GM23338 (cell line): ENCODE data around the gene LEMD1. TPM values are rescaled to one million over a fixed set of nuclear protein-coding genes. Genes with fewer than 3 reads are reported as not detected.

ENCODE experiments used
- ATAC-seq: fragments of 200-7000 bp; cut with Tn5 transposase; 3 replicates; pipeline ENCODE4 v1.9.1; 2020
- DNase-seq: peaks from one replicate; pipeline ENCODE4 v3.0.0-alpha.2; 2015; ENCODE audit warnings: low spot score
- H2AFZ ChIP-seq: fragments of 200-600 bp; sonication (generic); 2 replicates; pipeline ENCODE4 v1.8.0; 2016; ENCODE audit warnings: antibody characterized with exemption, mild to moderate bottlenecking, moderate library complexity
- H3F3A ChIP-seq: fragments of 200-600 bp; sonication (generic); replicated peaks from 2 replicates; pipeline ENCODE4 v1.8.0; 2017; ENCODE audit warnings: antibody characterized with exemption, mixed run types, low read depth
- H3K27ac ChIP-seq: fragments of 200-600 bp; sonication (generic); 2 replicates; pipeline ENCODE4 v1.6.1; 2016; ENCODE audit warnings: low read depth
- H3K27me3 ChIP-seq: fragments of 200-600 bp; sonication (generic); 2 replicates; pipeline ENCODE4 v1.8.0; 2016; ENCODE audit warnings: mild to moderate bottlenecking, mixed run types, moderate library complexity; ENCODE audit not compliant: insufficient read depth
- H3K36me3 ChIP-seq: fragments of 200-600 bp; sonication (generic); 2 replicates; pipeline ENCODE4 v1.8.0; 2016; ENCODE audit warnings: mild to moderate bottlenecking; ENCODE audit not compliant: insufficient read depth
- H3K4me1 ChIP-seq: fragments of 200-600 bp; sonication (generic); 2 replicates; pipeline ENCODE4 v1.8.0; 2016; ENCODE audit warnings: mild to moderate bottlenecking, moderate library complexity; ENCODE audit not compliant: insufficient read depth
- H3K4me2 ChIP-seq: fragments of 200-600 bp; sonication (generic); 2 replicates; pipeline ENCODE4 v1.7.1; 2017; ENCODE audit warnings: mixed run types
- H3K4me3 ChIP-seq: fragments of 200-600 bp; sonication (generic); 2 replicates; pipeline ENCODE4 v1.6.1; 2016; ENCODE audit warnings: mixed run types
- H3K79me2 ChIP-seq: fragments of 200-600 bp; sonication (generic); replicated peaks from 2 replicates; pipeline ENCODE4 v1.8.0; 2017; ENCODE audit warnings: mild to moderate bottlenecking; ENCODE audit not compliant: insufficient read depth
- H3K9me2 ChIP-seq: fragments of 200-600 bp; sonication (generic); 2 replicates; pipeline ENCODE4 v1.8.0; 2017; ENCODE audit not compliant: insufficient read depth
- H4K20me1 ChIP-seq: fragments of 200-600 bp; sonication (generic); replicated peaks from 2 replicates; pipeline ENCODE4 v1.8.0; 2017; ENCODE audit warnings: mild to moderate bottlenecking; ENCODE audit not compliant: insufficient read depth
- H3K27ac Mint-ChIP-seq: 2 replicates; pipeline ENCODE4 v1.8.0; 2020; ENCODE audit warnings: inconsistent platforms, mild to moderate bottlenecking, moderate library complexity, mixed read lengths
- H3K27me3 Mint-ChIP-seq: 3 replicates; pipeline ENCODE4 v1.8.0; 2022; ENCODE audit warnings: low read depth, mild to moderate bottlenecking, moderate library complexity, mixed read lengths, inconsistent platforms; ENCODE audit not compliant: insufficient read depth, poor library complexity
- H3K36me3 Mint-ChIP-seq: 3 replicates; pipeline ENCODE4 v1.8.0; 2021; ENCODE audit warnings: low read depth, mild to moderate bottlenecking, inconsistent platforms, moderate library complexity, mixed read lengths
- H3K4me1 Mint-ChIP-seq: 3 replicates; pipeline ENCODE4 v1.8.0; 2020; ENCODE audit warnings: mild to moderate bottlenecking, inconsistent platforms, mixed read lengths
- H3K4me3 Mint-ChIP-seq: 3 replicates; pipeline ENCODE4 v1.8.0; 2021; ENCODE audit warnings: moderate library complexity, mild to moderate bottlenecking, inconsistent platforms, mixed read lengths
- H3K9me3 Mint-ChIP-seq: 3 replicates; pipeline ENCODE4 v1.8.0; 2020; ENCODE audit warnings: moderate library complexity, mild to moderate bottlenecking, inconsistent platforms, mixed read lengths
- CREB1 ChIP-seq: fragments of 250-450 bp; sonication (Bioruptor Pico); IDR thresholded peaks from 2 replicates; pipeline ENCODE4 v1.5.0; 2020; ENCODE audit warnings: low read depth, mild to moderate bottlenecking, moderate library complexity
- CTCF ChIP-seq, 2 experiments: fragments of 200-600 bp in 1 of 2; sonication (generic) in 1 of 2; conservative IDR thresholded peaks; 2 replicates each; pipeline versions ENCODE4 v1.5.1 to v1.6.1; 2016 to 2017; ENCODE audit warnings: antibody characterized with exemption in 2 of 2, low read depth in 2 of 2, mild to moderate bottlenecking in 2 of 2, moderate library complexity in 1 of 2
- EZH2 ChIP-seq: fragments of 200-600 bp; sonication (generic); IDR thresholded peaks from one replicate; pipeline ENCODE4 v1.8.0; 2017; ENCODE audit warnings: antibody characterized with exemption, mild to moderate bottlenecking, low read depth; ENCODE audit not compliant: unreplicated experiment
- JUNB ChIP-seq: IDR thresholded peaks from one replicate; pipeline ENCODE4 v1.6.1; 2016; ENCODE audit warnings: antibody characterized with exemption; ENCODE audit not compliant: unreplicated experiment
- POLR2AphosphoS5 ChIP-seq: IDR thresholded peaks from 2 replicates; pipeline ENCODE4 v1.6.1; 2016; ENCODE audit warnings: antibody characterized with exemption, low read depth
- STAT1 ChIP-seq: IDR thresholded peaks from one replicate; pipeline ENCODE4 v1.6.1; 2016; ENCODE audit warnings: antibody characterized with exemption; ENCODE audit not compliant: unreplicated experiment
- ZNF114 ChIP-seq: fragments of 250-450 bp; sonication (Bioruptor Pico); IDR thresholded peaks from 2 replicates; pipeline ENCODE4 v1.5.0; 2020; ENCODE audit warnings: mild to moderate bottlenecking, moderate library complexity
- ZNF331 ChIP-seq: fragments of 250-450 bp; sonication (Bioruptor Pico); IDR thresholded peaks from 2 replicates; pipeline ENCODE4 v1.5.0; 2020; ENCODE audit warnings: low read depth, mild to moderate bottlenecking, moderate library complexity
- ZNF462 ChIP-seq: fragments of 250-450 bp; sonication (Bioruptor Pico); IDR thresholded peaks from 2 replicates; pipeline ENCODE4 v1.5.0; 2020; ENCODE audit warnings: mild to moderate bottlenecking, moderate library complexity
- polyA plus RNA-seq: library from polyadenylated mRNA; unstranded; fragments of >200 nt; fragmentation: Nextera tagmentation; extraction: Ambion mirVana; gene quantifications from 2 replicates; pipeline ENCODE4 v1.2.1, GENCODE V29; 2016
- total RNA-seq: library from RNA; depleted of rRNA; stranded (reverse); fragments of >200 nt; shearing (Covaris generic); gene quantifications from 2 replicates; pipeline ENCODE4 v1.2.3, GENCODE V29; 2014

Gene LEMD1
- total and polyA plus RNA-seq, 2 experiments from 2014 or later, result 4.7 to 10.7 TPM

GRCh38 chr1:205377355-205377754 lies 44.5 kb downstream of the LEMD1 start (continued):
- TF ChIP-seq CTCF (conservative IDR thresholded peaks at IDR 0.05; ENCODE audit: low read depth in 2 of 2), result no peak
- no peak for TF ChIP-seq ZNF462
- TF ChIP-seq POLR2AphosphoS5, result no peak
- TF ChIP-seq JUNB, result no peak

- Mint-ChIP-seq H3K27me3 (peaks cover 9% of the 10 kb centered on the region), H3K27ac (no peak overlapping the region), H3K4me3 (no peak overlapping the region), H3K4me1 (peaks cover 42% of the 10 kb centered on the region), H3K9me3 (no peaks in the 10 kb centered on the region), H3K36me3 (no peaks in the 10 kb centered on the region)
- DNase-seq (no peak), ATAC-seq (no peak)
- TF ChIP-seq CREB1 (CRISPR knock-in tag), result no peak
- TF ChIP-seq ZNF114 (CRISPR knock-in tag), result no peak
- no peak for TF ChIP-seq STAT1
- TF ChIP-seq EZH2, result no peak
- TF ChIP-seq ZNF331 (CRISPR knock-in tag), result no peak
- Histone ChIP-seq H3K27ac (no peak overlapping the region), H3K4me1 (peaks cover 47% of the 10 kb centered on the region), H3K9me2 (no peaks in the 10 kb centered on the region), H3K4me2 (no peak overlapping the region), H3K79me2 (no peaks in the 10 kb centered on the region), H3K4me3 (no peak overlapping the region), H3K27me3 (no peaks in the 10 kb centered on the region), H3K36me3 (no peaks in the 10 kb centered on the region), H4K20me1 (no peaks in the 10 kb centered on the region), H2AFZ (no peak overlapping the region), H3F3A (no peaks in the 10 kb centered on the region)
Measured at GRCh38 chr1:205376739-205377138, 45.1 kb downstream of the LEMD1 start.
